ENCODE results near the gene FSIP1. TPM values are rescaled to one million over a fixed set of nuclear protein-coding genes. Genes with fewer than 3 reads are reported as not detected.

FSIP1 gene
- total RNA-seq, 2 experiments from 2014 or later, result 0.22 to 0.34 TPM

GRCh38 chr15:39798382-39798781 is 15.7 kb upstream of the FSIP1 start:
- H3K4me1 ChIP-seq (ENCODE audit: insufficient read depth, low read length), result no peaks in the 10 kb centered on the region
- H3K4me3 ChIP-seq (ENCODE audit: low read length), result no peak overlapping the region
- no peaks in the 10 kb centered on the region for H3K36me3 ChIP-seq (ENCODE audit: insufficient read depth, low read length)
- H3K27ac ChIP-seq (ENCODE audit: low read depth in 1 of 2, low read length in 2 of 2), result no peak overlapping the region
- H3K9me3 Mint-ChIP-seq, result no peaks in the 10 kb centered on the region
- DNase-seq (no peak), ATAC-seq (ENCODE audit: poor library complexity) (no peak)
- H3K9me3 ChIP-seq (ENCODE audit: control insufficient read depth in 1 of 2, insufficient read depth in 1 of 2, low read length in 2 of 2), result no peaks in the 10 kb centered on the region
- H3K4me3 Mint-ChIP-seq, result no peak overlapping the region
- TF ChIP-seq CTCF (IDR thresholded peaks at IDR 0.05), result no peak
- H3K36me3 Mint-ChIP-seq (ENCODE audit: low read depth), result no peaks in the 10 kb centered on the region
- intact Hi-C loops (cut with DNase I, micrococcal nuclease), result no loop called here
- peaks cover 16 to 31% of the 10 kb centered on the region in 2 experiments for H3K27me3 ChIP-seq (ENCODE audit: control insufficient read depth in 1 of 2, insufficient read depth in 2 of 2, low read length in 2 of 2)
- CTCF ChIA-PET, result interaction anchor here (2.0 kb wide), 1 partner anchor 9 kb away, joined by 4 read pairs; no protein-coding TSS in a partner anchor
- no peak overlapping the region for H3K27ac Mint-ChIP-seq
- H3K4me1 Mint-ChIP-seq (ENCODE audit: low read depth), result no peaks in the 10 kb centered on the region
- POLR2A ChIA-PET, result no interaction called here
- peaks cover 76% of the 10 kb centered on the region for H3K27me3 Mint-ChIP-seq

GRCh38 chr15:39797407-39797806 is 14.8 kb upstream of the FSIP1 start:
- ChIA-PET CTCF (no interaction called here), POLR2A (no interaction called here)
- Mint-ChIP-seq H3K4me1 (ENCODE audit: low read depth) (no peaks in the 10 kb centered on the region), H3K36me3 (ENCODE audit: low read depth) (no peaks in the 10 kb centered on the region), H3K9me3 (no peaks in the 10 kb centered on the region), H3K4me3 (no peak overlapping the region), H3K27ac (no peak overlapping the region), H3K27me3 (peaks cover 76% of the 10 kb centered on the region)
- no peak for TF ChIP-seq CTCF (IDR thresholded peaks at IDR 0.05)
- H3K4me1 ChIP-seq (ENCODE audit: insufficient read depth, low read length), result no peaks in the 10 kb centered on the region
- no peaks in the 10 kb centered on the region for H3K9me3 ChIP-seq (ENCODE audit: control insufficient read depth in 1 of 2, insufficient read depth in 1 of 2, low read length in 2 of 2)
- DNase-seq (no peak), ATAC-seq (ENCODE audit: poor library complexity) (no peak)
- no peak overlapping the region for H3K4me3 ChIP-seq (ENCODE audit: low read length)
- no peak overlapping the region for H3K27ac ChIP-seq (ENCODE audit: low read depth in 1 of 2, low read length in 2 of 2)
- peaks cover 16 to 31% of the 10 kb centered on the region in 2 experiments for H3K27me3 ChIP-seq (ENCODE audit: control insufficient read depth in 1 of 2, insufficient read depth in 2 of 2, low read length in 2 of 2)
- intact Hi-C loops (cut with DNase I, micrococcal nuclease), result no loop called here
- no peaks in the 10 kb centered on the region for H3K36me3 ChIP-seq (ENCODE audit: insufficient read depth, low read length)

DNA sequence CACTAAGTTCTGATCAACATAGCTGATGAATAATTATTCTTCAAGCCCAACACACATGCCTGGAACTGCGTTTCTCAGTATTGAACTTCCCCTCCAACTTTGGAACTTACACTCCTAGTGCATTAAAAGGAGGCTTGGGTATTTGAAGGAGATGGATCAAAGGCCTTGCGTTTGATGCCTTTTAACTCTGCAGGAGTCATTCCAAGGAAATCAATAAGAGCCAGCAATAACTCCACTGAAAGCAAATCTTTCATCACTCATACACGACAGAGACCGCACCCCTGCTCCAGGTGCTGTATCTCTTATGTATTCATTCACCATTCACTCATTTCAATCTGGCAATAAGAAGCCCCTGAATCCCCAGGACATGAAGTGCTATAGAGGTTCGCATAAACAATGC is 14.0 kb upstream of the FSIP1 start:
- CTCF ChIA-PET, result no interaction called here
- no peaks in the 10 kb centered on the region for H3K36me3 Mint-ChIP-seq (ENCODE audit: low read depth)
- peaks cover 71% of the 10 kb centered on the region for H3K27me3 Mint-ChIP-seq
- ATAC-seq (ENCODE audit: poor library complexity) (no peak), DNase-seq (no peak)
- TF ChIP-seq CTCF (IDR thresholded peaks at IDR 0.05), result no peak
- Histone ChIP-seq H3K27me3 (ENCODE audit: control insufficient read depth in 1 of 2, insufficient read depth in 2 of 2, low read length in 2 of 2) (peaks cover 16 to 31% of the 10 kb centered on the region in 2 experiments), H3K36me3 (ENCODE audit: insufficient read depth, low read length) (no peaks in the 10 kb centered on the region), H3K27ac (ENCODE audit: low read depth in 1 of 2, low read length in 2 of 2) (no peak overlapping the region), H3K4me3 (ENCODE audit: low read length) (no peak overlapping the region), H3K9me3 (ENCODE audit: control insufficient read depth in 1 of 2, insufficient read depth in 1 of 2, low read length in 2 of 2) (no peaks in the 10 kb centered on the region), H3K4me1 (ENCODE audit: insufficient read depth, low read length) (no peaks in the 10 kb centered on the region)
- H3K27ac Mint-ChIP-seq, result no peak overlapping the region
- intact Hi-C loops (cut with DNase I, micrococcal nuclease), result no loop called here
- no peaks in the 10 kb centered on the region for H3K4me1 Mint-ChIP-seq (ENCODE audit: low read depth)
- no peaks in the 10 kb centered on the region for H3K9me3 Mint-ChIP-seq
- H3K4me3 Mint-ChIP-seq, result no peak overlapping the region
- POLR2A ChIA-PET, result no interaction called here

Measured in CD4-positive, alpha-beta T cell (primary cell).